ENCODE measurements around the gene ARHGEF33. TPM values are rescaled to one million over a fixed set of nuclear protein-coding genes. Genes with fewer than 3 reads are reported as not detected.

ARHGEF33 gene
- polyA plus RNA-seq, 1 donor from 2014 or later = 1.5 TPM

DNA sequence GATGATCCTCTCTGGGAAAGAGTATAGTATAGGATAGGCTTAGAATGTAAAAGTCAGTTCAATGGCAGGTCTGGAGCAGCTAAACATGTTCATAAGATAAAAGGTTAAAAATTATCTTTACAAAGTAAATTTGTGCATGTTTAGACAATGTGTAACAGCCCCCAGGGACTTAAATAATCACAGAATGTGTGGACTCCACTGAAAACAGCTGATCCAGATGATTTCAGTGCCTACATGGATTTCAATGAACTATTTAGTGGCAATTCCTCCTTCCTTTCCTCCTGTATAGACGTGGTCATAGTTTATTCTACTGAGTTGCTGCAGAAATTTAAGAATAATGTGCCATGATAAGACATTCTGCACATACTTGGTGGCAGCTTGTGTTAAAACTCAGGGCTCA lies 42.9 kb downstream of the ARHGEF33 start:
- Histone ChIP-seq H3K9ac (ENCODE audit: low read length) (no peak overlapping the region), H3F3A (ENCODE audit: insufficient read depth, low read length, poor library complexity, severe bottlenecking) (no peaks in the 10 kb centered on the region), H2AFZ (ENCODE audit: low read depth, low read length) (no peak overlapping the region), H4K20me1 (ENCODE audit: insufficient read depth) (no peaks in the 10 kb centered on the region), H3K9me3 (ENCODE audit: low read length) (no peaks in the 10 kb centered on the region), H3K27ac (ENCODE audit: low read length) (no peak overlapping the region), H3K4me3 (ENCODE audit: low read length) (no peak overlapping the region), H3K36me3 (ENCODE audit: insufficient read depth, low read length) (no peaks in the 10 kb centered on the region), H3K79me2 (replicated peaks; ENCODE audit: insufficient read depth, low read length) (no peaks in the 10 kb centered on the region), H3K4me2 (ENCODE audit: low read length) (no peak overlapping the region), H3K27me3 (ENCODE audit: insufficient read depth, low read depth, low read length) (no peaks in the 10 kb centered on the region), H3K9me2 (ENCODE audit: insufficient read depth, low read length) (no peaks in the 10 kb centered on the region)
- TF ChIP-seq, protein P1, sequence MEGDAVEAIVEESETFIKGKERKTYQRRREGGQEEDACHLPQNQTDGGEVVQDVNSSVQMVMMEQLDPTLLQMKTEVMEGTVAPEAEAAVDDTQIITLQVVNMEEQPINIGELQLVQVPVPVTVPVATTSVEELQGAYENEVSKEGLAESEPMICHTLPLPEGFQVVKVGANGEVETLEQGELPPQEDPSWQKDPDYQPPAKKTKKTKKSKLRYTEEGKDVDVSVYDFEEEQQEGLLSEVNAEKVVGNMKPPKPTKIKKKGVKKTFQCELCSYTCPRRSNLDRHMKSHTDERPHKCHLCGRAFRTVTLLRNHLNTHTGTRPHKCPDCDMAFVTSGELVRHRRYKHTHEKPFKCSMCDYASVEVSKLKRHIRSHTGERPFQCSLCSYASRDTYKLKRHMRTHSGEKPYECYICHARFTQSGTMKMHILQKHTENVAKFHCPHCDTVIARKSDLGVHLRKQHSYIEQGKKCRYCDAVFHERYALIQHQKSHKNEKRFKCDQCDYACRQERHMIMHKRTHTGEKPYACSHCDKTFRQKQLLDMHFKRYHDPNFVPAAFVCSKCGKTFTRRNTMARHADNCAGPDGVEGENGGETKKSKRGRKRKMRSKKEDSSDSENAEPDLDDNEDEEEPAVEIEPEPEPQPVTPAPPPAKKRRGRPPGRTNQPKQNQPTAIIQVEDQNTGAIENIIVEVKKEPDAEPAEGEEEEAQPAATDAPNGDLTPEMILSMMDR (IDR thresholded peaks at IDR 0.05; ENCODE audit: poor library complexity, severe bottlenecking) = no peak
- TF ChIP-seq RAD21 (conservative IDR thresholded peaks at IDR 0.05) (no peak), SMC3 (conservative IDR thresholded peaks at IDR 0.05; ENCODE audit: poor library complexity) (no peak), MXI1 (conservative IDR thresholded peaks at IDR 0.05; ENCODE audit: poor library complexity, severe bottlenecking) (no peak), POLR2AphosphoS5 (IDR thresholded peaks at IDR 0.05) (no peak)
- TF ChIP-seq, protein P2, sequence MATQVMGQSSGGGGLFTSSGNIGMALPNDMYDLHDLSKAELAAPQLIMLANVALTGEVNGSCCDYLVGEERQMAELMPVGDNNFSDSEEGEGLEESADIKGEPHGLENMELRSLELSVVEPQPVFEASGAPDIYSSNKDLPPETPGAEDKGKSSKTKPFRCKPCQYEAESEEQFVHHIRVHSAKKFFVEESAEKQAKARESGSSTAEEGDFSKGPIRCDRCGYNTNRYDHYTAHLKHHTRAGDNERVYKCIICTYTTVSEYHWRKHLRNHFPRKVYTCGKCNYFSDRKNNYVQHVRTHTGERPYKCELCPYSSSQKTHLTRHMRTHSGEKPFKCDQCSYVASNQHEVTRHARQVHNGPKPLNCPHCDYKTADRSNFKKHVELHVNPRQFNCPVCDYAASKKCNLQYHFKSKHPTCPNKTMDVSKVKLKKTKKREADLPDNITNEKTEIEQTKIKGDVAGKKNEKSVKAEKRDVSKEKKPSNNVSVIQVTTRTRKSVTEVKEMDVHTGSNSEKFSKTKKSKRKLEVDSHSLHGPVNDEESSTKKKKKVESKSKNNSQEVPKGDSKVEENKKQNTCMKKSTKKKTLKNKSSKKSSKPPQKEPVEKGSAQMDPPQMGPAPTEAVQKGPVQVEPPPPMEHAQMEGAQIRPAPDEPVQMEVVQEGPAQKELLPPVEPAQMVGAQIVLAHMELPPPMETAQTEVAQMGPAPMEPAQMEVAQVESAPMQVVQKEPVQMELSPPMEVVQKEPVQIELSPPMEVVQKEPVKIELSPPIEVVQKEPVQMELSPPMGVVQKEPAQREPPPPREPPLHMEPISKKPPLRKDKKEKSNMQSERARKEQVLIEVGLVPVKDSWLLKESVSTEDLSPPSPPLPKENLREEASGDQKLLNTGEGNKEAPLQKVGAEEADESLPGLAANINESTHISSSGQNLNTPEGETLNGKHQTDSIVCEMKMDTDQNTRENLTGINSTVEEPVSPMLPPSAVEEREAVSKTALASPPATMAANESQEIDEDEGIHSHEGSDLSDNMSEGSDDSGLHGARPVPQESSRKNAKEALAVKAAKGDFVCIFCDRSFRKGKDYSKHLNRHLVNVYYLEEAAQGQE (IDR thresholded peaks at IDR 0.05; ENCODE audit: borderline replicate concordance) = no peak

DNA sequence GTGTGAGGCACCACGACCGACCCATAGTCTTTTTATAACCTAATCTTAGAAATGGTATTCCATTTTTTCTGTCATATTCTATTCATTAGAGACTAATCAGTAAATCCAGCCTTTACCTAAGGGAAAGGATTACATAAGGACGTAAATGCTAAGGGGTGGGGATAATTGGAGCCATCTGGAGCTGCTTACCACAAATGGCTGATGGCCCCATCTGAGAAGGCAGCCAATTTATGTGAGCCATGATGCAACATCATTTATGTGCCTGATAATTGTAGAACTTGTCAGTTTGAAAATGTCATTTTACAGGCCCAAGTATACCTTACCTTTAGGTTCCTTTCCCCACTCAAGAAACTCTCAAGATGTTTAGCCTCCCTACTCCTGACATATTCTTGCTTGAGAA lies 44.0 kb downstream of the ARHGEF33 start:
- Histone ChIP-seq H3K4me2 (ENCODE audit: low read length) (no peak overlapping the region), H3K4me3 (ENCODE audit: low read length) (no peak overlapping the region), H3K27ac (ENCODE audit: low read length) (no peak overlapping the region), H3K9me2 (ENCODE audit: insufficient read depth, low read length) (no peaks in the 10 kb centered on the region), H3K79me2 (replicated peaks; ENCODE audit: insufficient read depth, low read length) (no peaks in the 10 kb centered on the region), H3F3A (ENCODE audit: insufficient read depth, low read length, poor library complexity, severe bottlenecking) (no peaks in the 10 kb centered on the region), H3K36me3 (ENCODE audit: insufficient read depth, low read length) (no peaks in the 10 kb centered on the region), H3K9me3 (ENCODE audit: low read length) (no peaks in the 10 kb centered on the region), H3K27me3 (ENCODE audit: insufficient read depth, low read depth, low read length) (no peaks in the 10 kb centered on the region), H3K9ac (ENCODE audit: low read length) (no peak overlapping the region), H2AFZ (ENCODE audit: low read depth, low read length) (no peak overlapping the region), H4K20me1 (ENCODE audit: insufficient read depth) (no peaks in the 10 kb centered on the region)
- TF ChIP-seq EZH2 (IDR thresholded peaks at IDR 0.05; ENCODE audit: borderline replicate concordance, insufficient read depth, low read length, poor library complexity, severe bottlenecking) (no peak), RAD21 (conservative IDR thresholded peaks at IDR 0.05) (no peak), TAF1 (IDR thresholded peaks at IDR 0.05; ENCODE audit: low read depth) (no peak), SMC3 (conservative IDR thresholded peaks at IDR 0.05; ENCODE audit: poor library complexity) (no peak), POLR2AphosphoS5 (IDR thresholded peaks at IDR 0.05) (no peak), MXI1 (conservative IDR thresholded peaks at IDR 0.05; ENCODE audit: poor library complexity, severe bottlenecking) (no peak), EP300 (conservative IDR thresholded peaks at IDR 0.05; ENCODE audit: poor library complexity, severe bottlenecking) (no peak)
- TF ChIP-seq, protein P2 (IDR thresholded peaks at IDR 0.05; ENCODE audit: borderline replicate concordance) = no peak
- TF ChIP-seq, protein P1 (IDR thresholded peaks at IDR 0.05; ENCODE audit: poor library complexity, severe bottlenecking) = no peak
